Muscle of leg (tissue), 11 donors: ENCODE measurements around the gene NUDCD2. TPM values are rescaled to one million over a fixed set of nuclear protein-coding genes. Genes with fewer than 3 reads are reported as not detected.
A peak's percentile ranks its signal among the peaks of the same experiment; 100 is the strongest.

Experiments
- DNase-seq: peaks from one replicate; pipeline ENCODE4 v3.0.0; 2013
- H3K27ac ChIP-seq: one replicate; pipeline ENCODE4 v1.5.1; 2013; ENCODE audit warnings: mild to moderate bottlenecking, low read length, control low read depth
- H3K27me3 ChIP-seq: one replicate; pipeline ENCODE4 v1.6.1; 2013; ENCODE audit warnings: low read length; ENCODE audit not compliant: control insufficient read depth, insufficient read depth
- H3K36me3 ChIP-seq: one replicate; pipeline ENCODE4 v1.6.1; 2013; ENCODE audit warnings: low read length; ENCODE audit not compliant: control insufficient read depth, insufficient read depth
- H3K4me1 ChIP-seq: one replicate; pipeline ENCODE4 v1.6.1; 2013; ENCODE audit warnings: low read length; ENCODE audit not compliant: control insufficient read depth, insufficient read depth
- H3K4me3 ChIP-seq: one replicate; pipeline ENCODE4 v1.5.1; 2013; ENCODE audit warnings: low read length, control low read depth
- H3K9me3 ChIP-seq: replicated peaks from 2 replicates; pipeline ENCODE4 v1.6.1; 2013; ENCODE audit warnings: low read depth, low read length; ENCODE audit not compliant: control insufficient read depth
- WGBS: methylation state at CpG from one replicate; pipeline ENCODE4 v1.1.5; 2013; ENCODE audit warnings: missing lambda C conversion rate; ENCODE audit not compliant: insufficient coverage; 5-methylcytosine and 5-hydroxymethylcytosine counted together
- polyA plus RNA-seq, 8 donors: library from polyadenylated mRNA; unstranded; fragments of 120-200 nt; gene quantifications; one replicate each; pipeline versions ENCODE4 v1.2.1 to v1.2.3, GENCODE V29; 2013; ENCODE audit warnings: inconsistent platforms in 1 of 8, low replicate concordance in 1 of 8; ENCODE audit not compliant: insufficient read length in 8 of 8, insufficient read depth in 1 of 8
- total RNA-seq: library from RNA; stranded (reverse); fragments of 120-200 nt; gene quantifications from one replicate; pipeline ENCODE4 v1.2.4, GENCODE V29; 2013

Gene NUDCD2
- total and polyA plus RNA-seq, 9 donors, result 24.3 to 45.0 (median 42.1) TPM

DNA sequence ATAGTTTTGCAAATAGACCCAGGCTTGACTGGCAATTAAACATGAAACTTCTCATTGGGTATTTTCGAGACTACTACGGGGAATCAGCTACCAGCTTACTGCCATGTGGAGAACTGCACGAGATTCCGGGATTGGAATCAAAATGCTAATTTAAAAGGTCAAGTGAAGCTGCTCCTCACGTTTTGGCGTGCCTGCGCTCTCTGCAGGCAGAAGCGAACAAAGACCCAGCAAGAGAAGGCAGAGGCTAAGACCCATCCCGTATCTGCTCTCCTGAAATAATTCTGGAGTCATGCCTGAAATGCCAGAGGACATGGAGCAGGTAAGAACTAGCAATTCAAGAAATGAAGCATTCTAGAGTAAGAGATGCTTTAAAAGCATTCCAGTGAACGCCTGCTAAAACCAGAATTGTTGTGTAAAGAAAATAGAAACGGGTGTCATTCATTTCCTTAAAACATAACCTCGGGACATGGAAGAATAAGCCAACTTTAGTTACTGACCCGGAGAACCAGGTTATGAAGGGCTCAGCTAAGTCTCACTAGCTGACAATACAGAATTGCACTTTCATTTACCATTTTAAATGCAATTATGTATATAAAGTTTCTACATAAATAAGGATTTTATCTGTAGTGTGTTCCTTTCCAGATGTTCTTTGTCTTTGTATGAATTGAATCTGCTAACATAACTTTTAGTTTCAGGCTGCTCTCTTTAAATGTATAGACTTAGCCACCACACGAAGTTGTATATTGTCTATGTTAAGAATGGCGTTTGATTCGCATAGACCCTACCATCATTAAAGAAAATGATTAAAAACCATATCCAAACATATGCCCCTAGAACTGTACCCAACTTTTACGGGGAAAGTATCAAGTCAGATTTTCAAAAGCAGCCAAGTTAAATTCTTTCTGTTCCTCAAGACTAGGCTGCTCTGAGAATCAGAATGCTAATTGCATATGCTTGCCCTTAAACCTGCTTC, 43.5 kb upstream of the NUDCD2 start:
- no peaks in the 10 kb centered on the region for H3K9me3 ChIP-seq
- H3K27me3 ChIP-seq, result no peaks in the 10 kb centered on the region
- no peaks in the 10 kb centered on the region for H3K36me3 ChIP-seq
- WGBS, result 0% methylated on average over 10 of the region's 17 CpGs
- peak overlapping the region; percentile 79 for H3K4me3 ChIP-seq
- H3K4me1 ChIP-seq, result peaks cover 11% of the 10 kb centered on the region
- H3K27ac ChIP-seq, result peak overlapping the region; percentile 98
- peak; percentile 93 for DNase-seq

GRCh38 chr5:163502521-163502920, 42.6 kb upstream of the NUDCD2 start:
- Histone ChIP-seq H3K4me3 (peak overlapping the region; percentile 79), H3K27me3 (no peaks in the 10 kb centered on the region), H3K9me3 (no peaks in the 10 kb centered on the region), H3K27ac (peak overlapping the region; percentile 98), H3K4me1 (peaks cover 7% of the 10 kb centered on the region), H3K36me3 (no peaks in the 10 kb centered on the region)
- peak; percentile 12 for DNase-seq
- WGBS, result 29% methylated on average over 4 of the region's 8 CpGs

- no CpG with 5 or more reads among the region's 1 CpG for WGBS
- H3K4me1 ChIP-seq, result peaks cover 3% of the 10 kb centered on the region
- no peak for DNase-seq
- H3K4me3 ChIP-seq, result no peak overlapping the region
- H3K27me3 ChIP-seq, result no peaks in the 10 kb centered on the region
- no peaks in the 10 kb centered on the region for H3K36me3 ChIP-seq
- no peaks in the 10 kb centered on the region for H3K9me3 ChIP-seq
- H3K27ac ChIP-seq, result no peak overlapping the region
These were observed 39.0 kb upstream of the NUDCD2 start for GRCh38 chr5:163498886-163499285.

DNA sequence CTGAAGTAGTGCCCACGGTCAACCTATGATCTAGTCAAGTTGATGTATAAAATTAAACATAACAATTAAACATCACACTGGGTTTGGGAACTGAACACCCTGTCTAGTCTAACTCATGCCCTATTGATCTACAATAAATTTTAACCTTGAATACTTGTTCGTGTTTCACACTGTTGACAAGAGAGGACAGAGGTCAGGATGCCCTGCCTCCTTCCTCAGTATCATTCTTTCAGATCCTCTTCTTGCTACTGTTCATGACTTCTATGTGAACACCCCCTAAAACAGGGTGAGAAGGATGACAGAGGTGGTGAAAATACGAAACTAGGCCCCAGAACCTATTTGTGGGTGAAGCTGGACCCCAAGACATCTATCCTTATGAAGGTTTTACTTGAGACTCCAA, 37.4 kb upstream of the NUDCD2 start:
- Histone ChIP-seq H3K27ac (no peak overlapping the region), H3K27me3 (no peaks in the 10 kb centered on the region), H3K4me1 (no peaks in the 10 kb centered on the region), H3K9me3 (no peaks in the 10 kb centered on the region), H3K4me3 (no peak overlapping the region), H3K36me3 (no peaks in the 10 kb centered on the region)
- WGBS, result no CpG with 5 or more reads among the region's 3 CpGs
- no peak for DNase-seq

GRCh38 chr5:163496286-163496685, 36.4 kb upstream of the NUDCD2 start:
- Histone ChIP-seq H3K4me1 (no peaks in the 10 kb centered on the region), H3K9me3 (no peaks in the 10 kb centered on the region), H3K36me3 (no peaks in the 10 kb centered on the region), H3K4me3 (no peak overlapping the region), H3K27me3 (no peaks in the 10 kb centered on the region), H3K27ac (no peak overlapping the region)
- WGBS, result no CpG with 5 or more reads among the region's 1 CpG
- no peak for DNase-seq

DNA sequence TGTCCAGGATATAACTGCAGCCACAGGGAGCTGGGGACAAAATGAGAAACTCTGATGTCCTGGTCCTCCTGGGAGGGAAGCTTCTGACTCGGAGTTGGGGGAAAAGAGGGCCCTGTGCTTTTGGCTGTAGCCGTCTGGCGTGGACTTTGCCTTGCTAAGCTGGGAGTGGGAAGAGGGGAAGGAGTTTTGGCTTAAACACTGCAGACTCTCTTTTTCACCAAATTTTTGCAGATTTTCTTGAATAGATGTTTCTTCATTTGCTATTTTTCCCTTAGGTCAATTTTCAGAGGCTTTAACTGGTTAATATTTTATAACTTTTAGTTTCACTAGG, 29.8 kb upstream of the NUDCD2 start:
- H3K27ac ChIP-seq, result no peak overlapping the region
- DNase-seq, result no peak
- no peaks in the 10 kb centered on the region for H3K9me3 ChIP-seq
- H3K36me3 ChIP-seq, result peaks cover 15% of the 10 kb centered on the region
- no peaks in the 10 kb centered on the region for H3K27me3 ChIP-seq
- no peak overlapping the region for H3K4me3 ChIP-seq
- no CpG with 5 or more reads among the region's 3 CpGs for WGBS
- no peaks in the 10 kb centered on the region for H3K4me1 ChIP-seq

DNA sequence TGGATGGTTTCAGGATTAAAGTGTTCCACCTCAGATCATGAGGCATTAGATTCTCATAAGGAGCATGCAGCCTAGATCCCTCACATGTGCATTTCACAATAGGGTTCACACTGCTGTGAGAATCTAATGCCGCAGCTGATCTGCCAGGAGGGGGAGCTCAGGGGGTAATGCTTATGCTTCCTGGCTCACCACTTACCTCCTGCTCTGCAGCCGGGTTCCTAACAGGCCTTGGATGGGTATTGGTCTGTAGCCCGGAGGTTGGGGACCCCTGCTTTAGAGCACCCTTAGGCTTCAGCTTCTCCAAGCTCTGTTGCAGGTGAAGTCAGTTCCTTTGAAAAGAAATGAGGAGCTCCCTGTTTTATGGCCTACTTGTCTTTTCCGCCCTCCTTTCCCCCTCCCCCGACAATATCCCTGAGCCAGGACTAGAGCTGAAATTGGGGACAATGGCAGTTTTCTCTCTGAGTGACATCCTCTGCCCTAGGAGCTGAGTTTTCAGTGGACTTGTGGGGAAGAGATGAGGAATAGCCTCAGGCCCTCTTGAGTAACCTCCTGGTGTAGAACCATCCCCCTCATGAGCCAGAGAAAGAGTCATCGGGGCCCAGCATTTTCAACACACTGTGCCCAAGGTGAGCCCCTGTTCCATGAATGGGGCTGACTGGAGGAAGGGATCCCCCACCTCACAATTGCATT, 29.3 kb upstream of the NUDCD2 start:
- DNase-seq, result peak; percentile 4
- Histone ChIP-seq H3K9me3 (no peaks in the 10 kb centered on the region), H3K36me3 (peaks cover 15% of the 10 kb centered on the region), H3K4me3 (no peak overlapping the region), H3K4me1 (no peaks in the 10 kb centered on the region), H3K27me3 (no peaks in the 10 kb centered on the region), H3K27ac (no peak overlapping the region)
- WGBS, result no CpG with 5 or more reads among the region's 6 CpGs

DNA sequence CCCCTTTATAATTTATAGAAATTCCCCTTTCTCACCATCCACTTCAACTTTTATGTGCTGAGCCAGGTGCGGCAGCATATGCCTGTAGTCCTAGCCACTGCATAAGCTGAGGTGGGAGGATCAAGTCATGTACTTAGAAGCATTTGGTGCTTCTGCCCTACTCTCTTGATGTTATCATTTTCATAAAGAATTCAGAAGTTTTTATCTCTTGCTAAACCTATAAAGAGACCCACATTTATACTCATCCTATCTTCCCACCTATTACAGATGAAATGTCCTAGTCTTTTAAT, 19.0 kb upstream of the NUDCD2 start:
- Histone ChIP-seq H3K27ac (no peak overlapping the region), H3K4me3 (no peak overlapping the region), H3K4me1 (no peaks in the 10 kb centered on the region), H3K27me3 (no peaks in the 10 kb centered on the region), H3K9me3 (no peaks in the 10 kb centered on the region), H3K36me3 (peaks cover 5% of the 10 kb centered on the region)
- WGBS, result no CpG with 5 or more reads among the region's 1 CpG
- no peak for DNase-seq

- DNase-seq, result no peak
- no peak overlapping the region for H3K27ac ChIP-seq
- H3K9me3 ChIP-seq, result no peaks in the 10 kb centered on the region
- H3K36me3 ChIP-seq, result peaks cover 5% of the 10 kb centered on the region
- no peak overlapping the region for H3K4me3 ChIP-seq
- H3K27me3 ChIP-seq, result no peaks in the 10 kb centered on the region
- WGBS, result no CpG with 5 or more reads among the region's 2 CpGs
- H3K4me1 ChIP-seq, result no peaks in the 10 kb centered on the region
These were observed 18.5 kb upstream of the NUDCD2 start for GRCh38 chr5:163478126-163478981.

- Histone ChIP-seq H3K4me3 (no peak overlapping the region), H3K27me3 (no peaks in the 10 kb centered on the region), H3K36me3 (peaks cover 8% of the 10 kb centered on the region), H3K27ac (no peak overlapping the region), H3K9me3 (no peaks in the 10 kb centered on the region), H3K4me1 (no peaks in the 10 kb centered on the region)
- WGBS, result 80% methylated on average over 1 of the region's 2 CpGs
- DNase-seq, result no peak
These were observed 15.5 kb upstream of the NUDCD2 start for GRCh38 chr5:163475411-163475810.
